ENCODE results near the gene HPS1.

Gene HPS1

GRCh38 chr10:98429320-98430072 lies 17.2 kb downstream of the HPS1 start:
- H2BK120ac ChIP-seq (ENCODE audit: low read depth, low read length) = no peak overlapping the region
- H2BK5ac ChIP-seq (ENCODE audit: low read length) = no peak overlapping the region
- WGBS, 2 donors (ENCODE audit: extremely low coverage in 2 of 2, insufficient read length in 2 of 2, insufficient replicate concordance in 1 of 2) = no CpG with 5 or more reads among the region's 22 CpGs
- no peak overlapping the region for H3K27ac ChIP-seq (replicated peaks; ENCODE audit: low read length)
- H3K14ac ChIP-seq (ENCODE audit: low read length) = peak overlapping the region; percentile 17
- no peak overlapping the region for H2AFZ ChIP-seq (ENCODE audit: low read length)
- no peak overlapping the region for H2BK15ac ChIP-seq (ENCODE audit: low read length)
- no peak overlapping the region for H2AK5ac ChIP-seq (ENCODE audit: low read depth, low read length)
- peak overlapping the region; percentile 33 for H3K18ac ChIP-seq (ENCODE audit: low read length)
- no peaks in the 10 kb centered on the region for H3K27me3 ChIP-seq (ENCODE audit: control insufficient read depth in 3 of 3, insufficient read depth in 3 of 3, low read depth in 1 of 3, low read length in 3 of 3)
- peaks cover 30 to 69% of the 10 kb centered on the region in 2 donors for H3K36me3 ChIP-seq (replicated peaks in 1 of 2; ENCODE audit: control insufficient read depth in 2 of 2, insufficient read depth in 2 of 2, low read length in 2 of 2)
- H3K9me3 ChIP-seq (replicated peaks in 1 of 2; ENCODE audit: control insufficient read depth in 2 of 2, insufficient read depth in 1 of 2, low read depth in 1 of 2, low read length in 2 of 2) = peaks cover 10 to 30% of the 10 kb centered on the region in 2 donors
- DNase-seq (ENCODE audit: low spot score) = no peak
- no peak overlapping the region for H3K4me3 ChIP-seq (ENCODE audit: low read length in 2 of 2)
- no peak overlapping the region for H4K8ac ChIP-seq (ENCODE audit: low read depth, low read length)
- H3K4me1 ChIP-seq (ENCODE audit: control insufficient read depth in 2 of 2, insufficient read depth in 1 of 2, low read depth in 1 of 2, low read length in 2 of 2) = no peaks in the 10 kb centered on the region
- H3K4me2 ChIP-seq (ENCODE audit: insufficient read depth, low read length, poor library complexity, severe bottlenecking) = no peak overlapping the region
- no peak overlapping the region for H3K4ac ChIP-seq (ENCODE audit: low read length)
- no peaks in the 10 kb centered on the region for H3K79me1 ChIP-seq (ENCODE audit: low read depth, low read length)
- no peak overlapping the region for H3K9ac ChIP-seq (ENCODE audit: low read depth, low read length, poor library complexity)
- H2BK12ac ChIP-seq (ENCODE audit: low read length) = no peak overlapping the region
- H4K91ac ChIP-seq (ENCODE audit: low read depth, low read length, poor library complexity) = no peak overlapping the region
- no peak overlapping the region for H3K23ac ChIP-seq (ENCODE audit: low read depth, low read length, poor library complexity)

- Histone ChIP-seq H3K23ac (ENCODE audit: low read depth, low read length, poor library complexity) (no peak overlapping the region), H3K4me2 (ENCODE audit: insufficient read depth, low read length, poor library complexity, severe bottlenecking) (no peak overlapping the region), H3K27me3 (ENCODE audit: control insufficient read depth in 3 of 3, insufficient read depth in 3 of 3, low read depth in 1 of 3, low read length in 3 of 3) (no peaks in the 10 kb centered on the region), H3K36me3 (replicated peaks in 1 of 2; ENCODE audit: control insufficient read depth in 2 of 2, insufficient read depth in 2 of 2, low read length in 2 of 2) (peaks cover 21 to 53% of the 10 kb centered on the region in 2 donors), H2BK15ac (ENCODE audit: low read length) (no peak overlapping the region), H3K9me3 (replicated peaks in 1 of 2; ENCODE audit: control insufficient read depth in 2 of 2, insufficient read depth in 1 of 2, low read depth in 1 of 2, low read length in 2 of 2) (peaks cover 10 to 13% of the 10 kb centered on the region in 2 donors), H3K18ac (ENCODE audit: low read length) (peak overlapping the region; percentile 45), H3K27ac (replicated peaks; ENCODE audit: low read length) (no peak overlapping the region), H2AK5ac (ENCODE audit: low read depth, low read length) (peak overlapping the region; percentile 65), H2BK5ac (ENCODE audit: low read length) (no peak overlapping the region), H2AFZ (ENCODE audit: low read length) (no peak overlapping the region), H4K8ac (ENCODE audit: low read depth, low read length) (no peak overlapping the region), H3K9ac (ENCODE audit: low read depth, low read length, poor library complexity) (no peak overlapping the region), H3K4me1 (ENCODE audit: control insufficient read depth in 2 of 2, insufficient read depth in 1 of 2, low read depth in 1 of 2, low read length in 2 of 2) (no peaks in the 10 kb centered on the region), H3K4me3 (ENCODE audit: low read length in 2 of 2) (no peak overlapping the region), H2BK120ac (ENCODE audit: low read depth, low read length) (no peak overlapping the region), H3K79me1 (ENCODE audit: low read depth, low read length) (no peaks in the 10 kb centered on the region), H2BK12ac (ENCODE audit: low read length) (no peak overlapping the region), H3K4ac (ENCODE audit: low read length) (no peak overlapping the region), H3K14ac (ENCODE audit: low read length) (no peak overlapping the region), H4K91ac (ENCODE audit: low read depth, low read length, poor library complexity) (no peak overlapping the region)
- WGBS, 2 donors (ENCODE audit: extremely low coverage in 2 of 2, insufficient read length in 2 of 2, insufficient replicate concordance in 1 of 2) = no CpG with 5 or more reads among the region's 7 CpGs
- DNase-seq (ENCODE audit: low spot score) = no peak
These were observed 19.7 kb downstream of the HPS1 start for GRCh38 chr10:98427011-98427515.

- peak overlapping the region; percentile 88 for H2AK5ac ChIP-seq (ENCODE audit: low read depth, low read length)
- no peaks in the 10 kb centered on the region for H3K27me3 ChIP-seq (ENCODE audit: control insufficient read depth in 3 of 3, insufficient read depth in 3 of 3, low read depth in 1 of 3, low read length in 3 of 3)
- H3K23ac ChIP-seq (ENCODE audit: low read depth, low read length, poor library complexity) = no peak overlapping the region
- no peak overlapping the region for H2BK12ac ChIP-seq (ENCODE audit: low read length)
- WGBS, 2 donors (ENCODE audit: extremely low coverage in 2 of 2, insufficient read length in 2 of 2, insufficient replicate concordance in 1 of 2) = no CpG with 5 or more reads among the region's 21 CpGs
- no peak overlapping the region for H3K27ac ChIP-seq (replicated peaks; ENCODE audit: low read length)
- DNase-seq (ENCODE audit: low spot score) = peak; percentile 46
- H2BK15ac ChIP-seq (ENCODE audit: low read length) = no peak overlapping the region
- peaks cover 0 to 2% of the 10 kb centered on the region in 2 donors for H3K9me3 ChIP-seq (replicated peaks in 1 of 2; ENCODE audit: control insufficient read depth in 2 of 2, insufficient read depth in 1 of 2, low read depth in 1 of 2, low read length in 2 of 2)
- peak overlapping the region; percentile 14 for H3K9ac ChIP-seq (ENCODE audit: low read depth, low read length, poor library complexity)
- no peak overlapping the region for H4K8ac ChIP-seq (ENCODE audit: low read depth, low read length)
- no peak overlapping the region for H2BK120ac ChIP-seq (ENCODE audit: low read depth, low read length)
- H3K79me1 ChIP-seq (ENCODE audit: low read depth, low read length) = no peaks in the 10 kb centered on the region
- H3K14ac ChIP-seq (ENCODE audit: low read length) = no peak overlapping the region
- no peak overlapping the region for H2BK5ac ChIP-seq (ENCODE audit: low read length)
- no peak overlapping the region for H3K4me3 ChIP-seq (ENCODE audit: low read length in 2 of 2)
- H3K4me1 ChIP-seq (ENCODE audit: control insufficient read depth in 2 of 2, insufficient read depth in 1 of 2, low read depth in 1 of 2, low read length in 2 of 2) = no peaks in the 10 kb centered on the region
- H3K18ac ChIP-seq (ENCODE audit: low read length) = peak overlapping the region; percentile 70
- H3K4ac ChIP-seq (ENCODE audit: low read length) = no peak overlapping the region
- no peak overlapping the region for H2AFZ ChIP-seq (ENCODE audit: low read length)
- H3K4me2 ChIP-seq (ENCODE audit: insufficient read depth, low read length, poor library complexity, severe bottlenecking) = no peak overlapping the region
- no peak overlapping the region for H4K91ac ChIP-seq (ENCODE audit: low read depth, low read length, poor library complexity)
- H3K36me3 ChIP-seq (replicated peaks in 1 of 2; ENCODE audit: control insufficient read depth in 2 of 2, insufficient read depth in 2 of 2, low read length in 2 of 2) = peaks cover 11 to 39% of the 10 kb centered on the region in 2 donors
These were observed 21.0 kb downstream of the HPS1 start for GRCh38 chr10:98425511-98426352.

All from neuronal stem cell (in vitro differentiated cells).